Measurements from ENCODE around the gene P3H2. TPM values are rescaled to one million over a fixed set of nuclear protein-coding genes. Genes with fewer than 3 reads are reported as not detected.

Gene P3H2
- total RNA-seq, 4 donors from 2014 or later, result 15.6 to 41.5 (median 27.1) TPM

GRCh38 chr3:190001426-190001825, 119.3 kb downstream of the P3H2 start:
- TF ChIP-seq CTCF (IDR thresholded peaks at IDR 0.05), result no peak
- TF ChIP-seq EP300 (IDR thresholded peaks at IDR 0.05), result no peak
- no peak for TF ChIP-seq POLR2AphosphoS5 (IDR thresholded peaks at IDR 0.05)
- no peak for TF ChIP-seq POLR2A (IDR thresholded peaks at IDR 0.05; ENCODE audit: low read depth)
- Histone ChIP-seq H3K27me3 (no peaks in the 10 kb centered on the region), H3K4me1 (peaks cover 0 to 23% (median 19%) of the 10 kb centered on the region in 4 donors), H3K36me3 (no peaks in the 10 kb centered on the region), H3K9me3 (no peaks in the 10 kb centered on the region), H3K4me3 (no peak overlapping the region), H3K27ac (replicated peaks in 1 of 4) (no peak overlapping the region)
- DNase-seq (ENCODE audit: extremely low spot score), result no peak
- 90% methylated on average over 3 of the region's 3 CpGs for WGBS
- intact Hi-C loops (cut with DNase I), result no loop called here

- intact Hi-C loops (cut with DNase I), result no loop called here
- Histone ChIP-seq H3K9me3 (no peaks in the 10 kb centered on the region), H3K4me3 (no peak overlapping the region), H3K27me3 (no peaks in the 10 kb centered on the region), H3K27ac (replicated peaks in 1 of 4) (no peak overlapping the region), H3K36me3 (no peaks in the 10 kb centered on the region), H3K4me1 (peaks cover 0 to 23% (median 19%) of the 10 kb centered on the region in 4 donors)
- DNase-seq (ENCODE audit: extremely low spot score), result no peak
- WGBS, result 86% methylated on average over 5 of the region's 5 CpGs
- TF ChIP-seq POLR2A (IDR thresholded peaks at IDR 0.05; ENCODE audit: low read depth) (no peak), EP300 (IDR thresholded peaks at IDR 0.05) (no peak)
Observed at GRCh38 chr3:190000861-190001196, 119.9 kb downstream of the P3H2 start.

- Histone ChIP-seq H3K27me3 (no peaks in the 10 kb centered on the region), H3K9me3 (no peaks in the 10 kb centered on the region), H3K4me3 (no peak overlapping the region), H3K4me1 (peaks cover 0 to 21% (median 18%) of the 10 kb centered on the region in 4 donors), H3K36me3 (no peaks in the 10 kb centered on the region), H3K27ac (replicated peaks in 1 of 4) (no peak overlapping the region)
- intact Hi-C loops (cut with DNase I), result no loop called here
- WGBS, result 80% methylated on average over 4 of the region's 4 CpGs
- DNase-seq (ENCODE audit: extremely low spot score), result no peak
- TF ChIP-seq POLR2A (IDR thresholded peaks at IDR 0.05; ENCODE audit: low read depth) (no peak), POLR2AphosphoS5 (IDR thresholded peaks at IDR 0.05) (no peak), CTCF (IDR thresholded peaks at IDR 0.05) (no peak), EP300 (IDR thresholded peaks at IDR 0.05) (no peak)
Observed at GRCh38 chr3:190000187-190000860, 120.4 kb downstream of the P3H2 start.

GRCh38 chr3:189999718-190000117, 121.0 kb downstream of the P3H2 start:
- no peaks in the 10 kb centered on the region for H3K27me3 ChIP-seq
- H3K9me3 ChIP-seq, result no peaks in the 10 kb centered on the region
- H3K4me3 ChIP-seq, result no peak overlapping the region
- H3K36me3 ChIP-seq, result no peaks in the 10 kb centered on the region
- 91% methylated on average over 4 of the region's 4 CpGs for WGBS
- DNase-seq (ENCODE audit: extremely low spot score), result no peak
- no peak for TF ChIP-seq EP300 (IDR thresholded peaks at IDR 0.05)
- no peak for TF ChIP-seq POLR2AphosphoS5 (IDR thresholded peaks at IDR 0.05)
- TF ChIP-seq POLR2A (IDR thresholded peaks at IDR 0.05; ENCODE audit: low read depth), result no peak
- TF ChIP-seq CTCF (IDR thresholded peaks at IDR 0.05), result no peak
- peaks cover 0 to 21% (median 18%) of the 10 kb centered on the region in 4 donors for H3K4me1 ChIP-seq
- intact Hi-C loops (cut with DNase I), result no loop called here
- H3K27ac ChIP-seq (replicated peaks in 1 of 4), result no peak overlapping the region

- no peak overlapping the region for H3K27ac ChIP-seq (replicated peaks in 1 of 4)
- WGBS, result 91% methylated on average over 3 of the region's 3 CpGs
- no peak for DNase-seq (ENCODE audit: extremely low spot score)
- peaks cover 0 to 7% (median 0%) of the 10 kb centered on the region in 4 donors for H3K36me3 ChIP-seq
- no peaks in the 10 kb centered on the region for H3K9me3 ChIP-seq
- intact Hi-C loops (cut with DNase I), result no loop called here
- H3K4me3 ChIP-seq, result no peak overlapping the region
- no peaks in the 10 kb centered on the region for H3K4me1 ChIP-seq
- H3K27me3 ChIP-seq, result no peaks in the 10 kb centered on the region
- TF ChIP-seq CTCF (IDR thresholded peaks at IDR 0.05) (no peak), POLR2A (IDR thresholded peaks at IDR 0.05; ENCODE audit: low read depth) (no peak), EP300 (IDR thresholded peaks at IDR 0.05) (no peak), POLR2AphosphoS5 (IDR thresholded peaks at IDR 0.05) (no peak)
Observed at GRCh38 chr3:189995129-189995528, 125.6 kb downstream of the P3H2 start.
